ENCODE data around the gene PDE11A.

GRCh38 chr2:177939211-177939610 lies 133.4 kb downstream of the PDE11A start:
- TF ChIP-seq POLR2A (IDR thresholded peaks at IDR 0.05; ENCODE audit: low read length) (no peak), GATA1 (IDR thresholded peaks at IDR 0.05; ENCODE audit: low read depth, low read length) (no peak)
